Loucy (cell line): ENCODE results near the gene STPG1.

Experiments used
- EZH2phosphoT487 ChIP-seq: fragments of 200-600 bp; IDR thresholded peaks from 2 replicates; pipeline ENCODE4 v1.6.1; 2018; ENCODE audit warnings: antibody characterized with exemption, mild to moderate bottlenecking, moderate library complexity, borderline replicate concordance
- TF ChIP-seq, protein P1 (sequence below): fragments of 200-600 bp; sonication (generic); conservative IDR thresholded peaks from 2 replicates; pipeline ENCODE4 v1.5.1; 2014; ENCODE audit warnings: mild to moderate bottlenecking, antibody characterized with exemption, low read length

DNA sequence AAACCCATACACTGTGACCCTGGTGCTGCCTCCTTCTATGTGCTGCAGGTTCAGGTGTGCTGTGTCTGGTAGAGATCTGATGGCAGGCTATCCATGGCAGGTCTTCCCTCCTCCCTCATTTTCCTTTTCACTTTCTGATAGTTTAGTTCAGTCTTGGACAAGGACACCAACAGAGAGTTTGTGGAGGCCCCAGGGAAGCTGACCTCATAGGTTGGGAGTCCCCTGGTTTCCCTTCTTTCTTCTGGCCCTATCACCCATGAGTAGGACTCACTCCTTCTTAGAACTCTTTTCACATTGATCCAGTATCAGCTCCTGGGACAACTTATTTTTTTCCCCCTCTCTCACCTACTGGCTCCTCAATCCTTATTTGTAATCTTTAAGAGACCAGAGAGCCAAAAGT lies 86.1 kb downstream of the STPG1 start:
- TF ChIP-seq, protein P1, sequence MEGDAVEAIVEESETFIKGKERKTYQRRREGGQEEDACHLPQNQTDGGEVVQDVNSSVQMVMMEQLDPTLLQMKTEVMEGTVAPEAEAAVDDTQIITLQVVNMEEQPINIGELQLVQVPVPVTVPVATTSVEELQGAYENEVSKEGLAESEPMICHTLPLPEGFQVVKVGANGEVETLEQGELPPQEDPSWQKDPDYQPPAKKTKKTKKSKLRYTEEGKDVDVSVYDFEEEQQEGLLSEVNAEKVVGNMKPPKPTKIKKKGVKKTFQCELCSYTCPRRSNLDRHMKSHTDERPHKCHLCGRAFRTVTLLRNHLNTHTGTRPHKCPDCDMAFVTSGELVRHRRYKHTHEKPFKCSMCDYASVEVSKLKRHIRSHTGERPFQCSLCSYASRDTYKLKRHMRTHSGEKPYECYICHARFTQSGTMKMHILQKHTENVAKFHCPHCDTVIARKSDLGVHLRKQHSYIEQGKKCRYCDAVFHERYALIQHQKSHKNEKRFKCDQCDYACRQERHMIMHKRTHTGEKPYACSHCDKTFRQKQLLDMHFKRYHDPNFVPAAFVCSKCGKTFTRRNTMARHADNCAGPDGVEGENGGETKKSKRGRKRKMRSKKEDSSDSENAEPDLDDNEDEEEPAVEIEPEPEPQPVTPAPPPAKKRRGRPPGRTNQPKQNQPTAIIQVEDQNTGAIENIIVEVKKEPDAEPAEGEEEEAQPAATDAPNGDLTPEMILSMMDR: no peak
- TF ChIP-seq EZH2phosphoT487: no peak
